Measurements from ENCODE around the gene PTGFR. TPM values are rescaled to one million over a fixed set of nuclear protein-coding genes. Genes with fewer than 3 reads are reported as not detected.

The PTGFR gene
- total RNA-seq, 4 donors from 2014 or later, result 0.48 to 13.6 (median 2.6) TPM

DNA sequence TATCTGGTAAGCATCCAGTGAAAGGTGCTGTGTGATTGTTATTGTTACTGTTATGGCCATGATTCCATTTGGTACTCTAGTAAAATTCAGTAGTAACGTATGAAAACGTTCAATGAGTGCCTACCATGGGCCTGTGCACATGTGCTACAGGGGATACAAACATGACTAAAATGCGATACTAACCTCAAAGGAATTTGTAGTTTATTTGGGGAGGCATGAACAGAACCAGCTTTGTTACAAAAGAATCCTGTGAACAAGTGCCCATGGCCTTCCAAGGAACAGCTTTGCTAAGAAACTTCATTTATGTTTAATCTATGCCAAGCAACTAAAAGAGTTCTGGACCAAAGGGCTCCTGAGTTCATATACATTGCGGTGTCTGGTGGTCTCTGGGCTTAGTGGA, 28.7 kb downstream of the PTGFR start:
- TF ChIP-seq, protein P1, sequence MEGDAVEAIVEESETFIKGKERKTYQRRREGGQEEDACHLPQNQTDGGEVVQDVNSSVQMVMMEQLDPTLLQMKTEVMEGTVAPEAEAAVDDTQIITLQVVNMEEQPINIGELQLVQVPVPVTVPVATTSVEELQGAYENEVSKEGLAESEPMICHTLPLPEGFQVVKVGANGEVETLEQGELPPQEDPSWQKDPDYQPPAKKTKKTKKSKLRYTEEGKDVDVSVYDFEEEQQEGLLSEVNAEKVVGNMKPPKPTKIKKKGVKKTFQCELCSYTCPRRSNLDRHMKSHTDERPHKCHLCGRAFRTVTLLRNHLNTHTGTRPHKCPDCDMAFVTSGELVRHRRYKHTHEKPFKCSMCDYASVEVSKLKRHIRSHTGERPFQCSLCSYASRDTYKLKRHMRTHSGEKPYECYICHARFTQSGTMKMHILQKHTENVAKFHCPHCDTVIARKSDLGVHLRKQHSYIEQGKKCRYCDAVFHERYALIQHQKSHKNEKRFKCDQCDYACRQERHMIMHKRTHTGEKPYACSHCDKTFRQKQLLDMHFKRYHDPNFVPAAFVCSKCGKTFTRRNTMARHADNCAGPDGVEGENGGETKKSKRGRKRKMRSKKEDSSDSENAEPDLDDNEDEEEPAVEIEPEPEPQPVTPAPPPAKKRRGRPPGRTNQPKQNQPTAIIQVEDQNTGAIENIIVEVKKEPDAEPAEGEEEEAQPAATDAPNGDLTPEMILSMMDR (IDR thresholded peaks at IDR 0.05), result no peak
- DNase-seq (ENCODE audit: low spot score) (no peak), ATAC-seq (ENCODE audit: low FRiP score) (no peak)

DNA sequence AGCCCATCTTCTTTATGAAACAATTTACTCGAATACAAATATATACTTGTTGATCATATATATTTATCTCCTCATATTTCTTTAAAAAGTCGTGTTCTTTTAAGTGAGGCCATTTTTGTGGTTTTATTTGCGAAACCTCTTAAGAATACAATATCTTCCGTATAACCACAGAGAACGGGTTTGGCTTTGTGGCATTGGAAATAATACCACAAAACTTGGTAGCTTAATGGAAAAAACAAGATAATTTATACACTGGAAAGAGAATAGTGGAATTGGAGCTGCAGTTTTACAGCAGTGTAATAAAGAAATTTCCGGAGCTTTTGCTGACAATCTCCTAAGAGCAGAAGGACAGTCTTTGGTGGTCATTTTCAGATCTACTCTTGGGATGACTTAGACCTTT, 29.4 kb downstream of the PTGFR start:
- DNase-seq (ENCODE audit: low spot score), result no peak
- ATAC-seq (ENCODE audit: low FRiP score), result no peak
- TF ChIP-seq, protein P1 (IDR thresholded peaks at IDR 0.05), result no peak

DNA sequence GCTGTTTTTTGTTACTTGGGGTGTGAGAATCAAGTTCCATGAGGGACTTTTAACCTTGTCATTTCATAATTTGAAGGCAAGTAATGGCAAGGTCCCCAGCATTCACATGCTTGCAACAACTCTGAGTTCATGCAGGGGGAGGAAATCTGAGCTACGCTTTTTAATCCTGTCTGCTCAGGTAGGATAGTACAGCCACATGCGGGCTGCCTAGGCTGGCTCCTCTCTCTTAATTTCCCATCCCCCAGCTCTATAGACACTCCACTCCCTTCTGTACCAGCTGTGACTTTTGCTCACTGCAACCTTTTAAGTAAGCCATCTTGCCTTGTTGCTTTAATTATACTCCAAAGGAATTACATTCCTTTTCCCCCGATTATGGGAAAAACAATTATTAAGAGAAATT, 30.1 kb downstream of the PTGFR start:
- TF ChIP-seq, protein P1 (IDR thresholded peaks at IDR 0.05), result no peak
- DNase-seq (ENCODE audit: low spot score), result no peak
- ATAC-seq (ENCODE audit: low FRiP score), result no peak

DNA sequence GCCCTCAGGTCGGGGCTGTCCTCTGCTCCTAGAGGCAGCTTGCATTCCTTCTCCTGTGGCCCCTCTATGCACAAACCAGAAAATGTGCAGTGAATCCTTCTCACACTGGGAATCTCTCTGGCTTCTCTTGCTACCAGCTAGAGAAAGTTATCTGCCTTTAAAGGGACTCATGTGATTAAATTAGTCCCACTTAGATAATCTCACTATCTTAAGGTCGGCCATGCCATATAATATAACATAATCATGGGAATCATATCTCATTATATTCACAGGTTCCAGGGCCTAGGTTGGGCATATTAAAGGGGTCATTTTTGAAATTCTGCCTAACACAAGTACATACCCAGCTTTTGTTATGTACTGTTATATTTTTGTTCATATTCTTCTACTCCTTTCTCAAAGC, 31.4 kb downstream of the PTGFR start:
- TF ChIP-seq, protein P1 (IDR thresholded peaks at IDR 0.05), result no peak
- ATAC-seq (ENCODE audit: low FRiP score), result no peak

DNA sequence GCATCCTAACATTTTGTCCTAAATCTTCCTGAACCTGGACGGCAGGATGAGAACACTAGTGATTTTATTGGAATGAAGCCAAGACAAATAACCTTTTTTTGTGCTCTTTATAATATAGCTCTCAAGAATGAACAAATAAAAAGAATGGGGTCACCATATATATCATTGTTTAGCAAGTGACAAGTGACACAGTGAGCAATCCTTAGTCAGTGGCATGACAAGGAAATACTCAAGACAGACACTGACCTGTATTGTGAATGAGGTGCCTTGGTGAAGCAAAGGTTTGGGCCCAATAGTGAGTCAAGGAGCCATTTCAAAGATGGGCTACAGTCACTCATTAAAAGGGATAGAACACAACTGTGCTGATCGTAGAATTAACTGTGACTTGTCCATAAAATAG, 35.7 kb downstream of the PTGFR start:
- TF ChIP-seq, protein P1 (IDR thresholded peaks at IDR 0.05), result no peak
- DNase-seq (ENCODE audit: low spot score) (no peak), ATAC-seq (ENCODE audit: low FRiP score) (no peak)

More for the DNA sequence above, 31.4 kb downstream of the PTGFR start:
- DNase-seq (ENCODE audit: low spot score), result no peak

DNA sequence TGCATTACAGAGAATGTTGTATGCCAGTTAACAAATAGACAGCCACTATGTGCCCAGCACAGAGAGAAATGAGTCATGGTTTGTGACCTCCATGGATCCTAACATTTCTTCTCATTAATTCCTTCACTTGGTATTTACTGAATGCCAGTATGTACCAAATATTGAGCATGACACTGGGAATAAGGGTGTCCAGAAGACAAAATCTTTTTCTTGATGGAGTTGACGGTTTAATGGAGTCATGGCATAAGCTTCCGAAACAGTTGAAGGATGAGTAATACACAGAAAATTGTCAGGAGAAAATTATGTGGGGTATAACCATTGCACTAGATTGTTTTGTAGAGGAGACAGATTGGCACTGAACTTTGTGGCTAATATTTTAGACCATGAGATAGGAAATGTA, 36.9 kb downstream of the PTGFR start:
- ATAC-seq (ENCODE audit: low FRiP score), result no peak
- TF ChIP-seq, protein P1 (IDR thresholded peaks at IDR 0.05), result no peak
- no peak for DNase-seq (ENCODE audit: low spot score)

DNA sequence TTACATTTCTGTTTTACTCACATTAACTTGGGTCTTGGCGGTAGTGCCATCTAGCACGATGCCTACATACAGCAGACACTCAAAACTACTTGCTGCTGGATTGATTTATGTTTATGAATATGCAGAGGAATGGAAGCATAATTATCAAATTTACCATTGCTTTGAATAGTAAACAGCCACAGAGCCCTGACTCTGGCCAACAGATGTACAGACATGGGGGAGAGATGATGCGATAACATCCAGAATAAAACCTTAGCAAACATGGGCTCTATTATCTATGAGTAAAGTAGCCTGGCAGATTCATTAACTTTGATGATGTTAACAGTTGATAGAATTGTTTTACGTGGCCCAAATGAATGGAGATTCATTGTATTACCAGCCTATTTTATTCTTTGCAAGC, 42.8 kb downstream of the PTGFR start:
- ATAC-seq (ENCODE audit: low FRiP score) (no peak), DNase-seq (ENCODE audit: low spot score) (no peak)
- TF ChIP-seq, protein P1 (IDR thresholded peaks at IDR 0.05), result no peak

Data from omental fat pad (tissue), 4 donors.